GM21526 (cell line): ENCODE results near the gene FBXL15.

Experiments
- ATAC-seq: cut with Tn5 transposase; IDR thresholded peaks from one replicate; pipeline ENCODE4 v1.9.1; 2021; ENCODE audit warnings: moderate library complexity; ENCODE audit not compliant: unreplicated experiment, low FRiP score

Gene FBXL15

GRCh38 chr10:102424916-102425315, 4.3 kb downstream of the FBXL15 start:
- no peak for ATAC-seq

GRCh38 chr10:102425444-102425843, 4.8 kb downstream of the FBXL15 start:
- ATAC-seq, result no peak

- ATAC-seq, result no peak
Observed at GRCh38 chr10:102426803-102427287, 6.2 kb downstream of the FBXL15 start.

- no peak for ATAC-seq
Observed at GRCh38 chr10:102429468-102429867, 8.8 kb downstream of the FBXL15 start.

- ATAC-seq, result no peak
Observed at GRCh38 chr10:102431452-102432124, 11.0 kb downstream of the FBXL15 start.

GRCh38 chr10:102432162-102432950, 11.7 kb downstream of the FBXL15 start, which contains the start of gene CUEDC2:
Gene CUEDC2 (minus strand): TSS chr10:102432574. CDS start chr10:102425188, 7,386 bp downstream.
- ATAC-seq, result peak; percentile 70

- ATAC-seq, result no peak
Observed at GRCh38 chr10:102433619-102434046, 13.0 kb downstream of the FBXL15 start.

GRCh38 chr10:102434394-102435132, 13.9 kb downstream of the FBXL15 start:
- ATAC-seq, result no peak

GRCh38 chr10:102435133-102435497, 14.5 kb downstream of the FBXL15 start:
- ATAC-seq, result no peak

- no peak for ATAC-seq
Observed at GRCh38 chr10:102435529-102436233, 15.0 kb downstream of the FBXL15 start.

- no peak for ATAC-seq
Observed at GRCh38 chr10:102436312-102436711, 15.7 kb downstream of the FBXL15 start.

GRCh38 chr10:102437515-102437914, 16.9 kb downstream of the FBXL15 start:
- ATAC-seq, result no peak

- ATAC-seq, result no peak
Observed at GRCh38 chr10:102438374-102438773, 17.7 kb downstream of the FBXL15 start.

- no peak for ATAC-seq
Observed at GRCh38 chr10:102444851-102445250, 24.2 kb downstream of the FBXL15 start.

- peak; percentile 46 for ATAC-seq
Observed at GRCh38 chr10:102449321-102450123, 28.9 kb downstream of the FBXL15 start.

- ATAC-seq, result no peak
Observed at GRCh38 chr10:102450124-102450373, 29.4 kb downstream of the FBXL15 start.

GRCh38 chr10:102450374-102451104, 29.9 kb downstream of the FBXL15 start:
- peak; percentile 66 for ATAC-seq

GRCh38 chr10:102451105-102451969, 30.7 kb downstream of the FBXL15 start, which contains the start of gene C10orf95:
Gene C10orf95 (minus strand): TSS chr10:102451543. CDS start chr10:102451093, 450 bp downstream.
- no peak for ATAC-seq
